Measurements from ENCODE around the gene SPHK2.

GRCh38 chr19:48624067-48624594 is 4.8 kb downstream of the SPHK2 start:
- no peak for TF ChIP-seq GATA2 (IDR thresholded peaks at IDR 0.05; ENCODE audit: low read depth, low read length)
- TF ChIP-seq GATA3 (IDR thresholded peaks at IDR 0.05; ENCODE audit: low read depth, low read length) = no peak
